ENCODE measurements around the gene ROR1. TPM values are rescaled to one million over a fixed set of nuclear protein-coding genes. Genes with fewer than 3 reads are reported as not detected.

The ROR1 gene
- total RNA-seq, 3 donors from 2014 or later, result 3.1 to 19.8 (median 3.4) TPM

- Histone ChIP-seq H3K4me3 (no peak overlapping the region), H3K4me1 (ENCODE audit: low read depth) (no peaks in the 10 kb centered on the region), H3K9me3 (no peaks in the 10 kb centered on the region), H3K36me3 (ENCODE audit: low read depth) (no peaks in the 10 kb centered on the region)
- no peak for DNase-seq
- intact Hi-C loops (cut with DNase I, micrococcal nuclease), result no loop called here
- no peak for TF ChIP-seq CTCF (IDR thresholded peaks at IDR 0.05)
- no peak for ATAC-seq
These were observed 112.5 kb downstream of the ROR1 start for GRCh38 chr1:63886340-63886739.

GRCh38 chr1:63887809-63888208 is 114.0 kb downstream of the ROR1 start:
- H3K4me3 ChIP-seq, result no peak overlapping the region
- ATAC-seq, result no peak
- no peak for DNase-seq
- H3K4me1 ChIP-seq (ENCODE audit: low read depth), result no peaks in the 10 kb centered on the region
- TF ChIP-seq CTCF (IDR thresholded peaks at IDR 0.05), result no peak
- intact Hi-C loops (cut with DNase I, micrococcal nuclease), result no loop called here
- H3K9me3 ChIP-seq, result no peaks in the 10 kb centered on the region
- no peaks in the 10 kb centered on the region for H3K36me3 ChIP-seq (ENCODE audit: low read depth)

GRCh38 chr1:63888984-63889383 is 115.2 kb downstream of the ROR1 start:
- DNase-seq (no peak), ATAC-seq (peak; percentile 54)
- no peaks in the 10 kb centered on the region for H3K36me3 ChIP-seq (ENCODE audit: low read depth)
- no peak for TF ChIP-seq CTCF (IDR thresholded peaks at IDR 0.05)
- intact Hi-C loops (cut with DNase I, micrococcal nuclease), result no loop called here
- H3K9me3 ChIP-seq, result no peaks in the 10 kb centered on the region
- H3K4me3 ChIP-seq, result no peak overlapping the region
- no peaks in the 10 kb centered on the region for H3K4me1 ChIP-seq (ENCODE audit: low read depth)

GRCh38 chr1:63890468-63890867 is 116.7 kb downstream of the ROR1 start:
- intact Hi-C loops (cut with DNase I, micrococcal nuclease), result no loop called here
- no peak for TF ChIP-seq CTCF (IDR thresholded peaks at IDR 0.05)
- Histone ChIP-seq H3K4me3 (no peak overlapping the region), H3K4me1 (ENCODE audit: low read depth) (no peaks in the 10 kb centered on the region), H3K9me3 (no peaks in the 10 kb centered on the region), H3K36me3 (ENCODE audit: low read depth) (no peaks in the 10 kb centered on the region)
- DNase-seq (no peak), ATAC-seq (no peak)

GRCh38 chr1:63891060-63891690 is 117.4 kb downstream of the ROR1 start:
- ATAC-seq (no peak), DNase-seq (no peak)
- no peaks in the 10 kb centered on the region for H3K4me1 ChIP-seq (ENCODE audit: low read depth)
- no peak for TF ChIP-seq CTCF (IDR thresholded peaks at IDR 0.05)
- H3K36me3 ChIP-seq (ENCODE audit: low read depth), result no peaks in the 10 kb centered on the region
- intact Hi-C loops (cut with DNase I, micrococcal nuclease), result no loop called here
- H3K4me3 ChIP-seq, result no peak overlapping the region
- no peaks in the 10 kb centered on the region for H3K9me3 ChIP-seq

Data from mucosa of descending colon (tissue), 3 donors.